SK-N-SH treated with all-trans-retinoic acid at 6 μM for 48 hours (cell line): Measurements from ENCODE around the gene SLC30A10.
"Not testable (repeated sequence)": the region's sequence is repeated elsewhere in the genome, so short reads cannot be mapped to it uniquely, and the experiment has no call there.

Experiments used
- ATAC-seq: fragments of 200-7000 bp; cut with Tn5 transposase; 3 replicates; pipeline ENCODE4 v1.9.1; 2020; ENCODE audit warnings: mild to moderate bottlenecking, moderate library complexity
- ARNTL ChIP-seq: fragments of 450-650 bp; formaldehyde crosslinking; IDR thresholded peaks from 2 replicates; pipeline ENCODE4 v1.5.0; 2020; ENCODE audit warnings: low read depth, mild to moderate bottlenecking, moderate library complexity, borderline replicate concordance
- BACH2 ChIP-seq: fragments of 250-450 bp; sonication (Bioruptor Pico); IDR thresholded peaks from 2 replicates; pipeline ENCODE4 v1.9.0; 2021; ENCODE audit warnings: mild to moderate bottlenecking, borderline replicate concordance
- ESRRG ChIP-seq: fragments of 250-450 bp; sonication (Bioruptor Pico); IDR thresholded peaks from 2 replicates; pipeline ENCODE4 v1.6.1; 2021; ENCODE audit warnings: mild to moderate bottlenecking
- GLIS3 ChIP-seq: fragments of 250-450 bp; sonication (Bioruptor Pico); IDR thresholded peaks from 2 replicates; pipeline ENCODE4 v1.5.0; 2020; ENCODE audit warnings: mild to moderate bottlenecking, moderate library complexity
- ISL1 ChIP-seq: fragments of 250-450 bp; sonication (Bioruptor Pico); IDR thresholded peaks from 2 replicates; pipeline ENCODE4 v2.1.2; 2022; ENCODE audit warnings: mild to moderate bottlenecking, moderate library complexity
- OSR1 ChIP-seq: fragments of 250-450 bp; sonication (Bioruptor Pico); IDR thresholded peaks from 2 replicates; pipeline ENCODE4 v1.8.0; 2022; ENCODE audit warnings: moderate library complexity, mild to moderate bottlenecking, inconsistent platforms
- POU6F1 ChIP-seq: fragments of 250-450 bp; sonication (Bioruptor Pico); IDR thresholded peaks from 2 replicates; pipeline ENCODE4 v1.8.0; 2021; ENCODE audit warnings: low read depth, mild to moderate bottlenecking, moderate library complexity, borderline replicate concordance
- SNAI2 ChIP-seq: fragments of 250-450 bp; sonication (Bioruptor Pico); IDR thresholded peaks from 2 replicates; pipeline ENCODE4 v1.5.0; 2020; ENCODE audit warnings: mild to moderate bottlenecking, moderate library complexity
- TCF4 ChIP-seq: fragments of 250-450 bp; sonication (Bioruptor Pico); IDR thresholded peaks from 2 replicates; pipeline ENCODE4 v1.8.0; 2021; ENCODE audit warnings: mild to moderate bottlenecking, moderate library complexity, borderline replicate concordance
- TOX ChIP-seq: fragments of 250-450 bp; sonication (Bioruptor Pico); IDR thresholded peaks from 2 replicates; pipeline ENCODE4 v1.8.0; 2021; ENCODE audit warnings: mild to moderate bottlenecking, moderate library complexity, borderline replicate concordance
- ZC3H10 ChIP-seq: fragments of 250-450 bp; sonication (Bioruptor Pico); IDR thresholded peaks from 2 replicates; pipeline ENCODE4 v1.5.1; 2021; ENCODE audit warnings: mild to moderate bottlenecking, moderate library complexity
- ZFP3 ChIP-seq: fragments of 250-450 bp; sonication (Bioruptor Pico); IDR thresholded peaks from 2 replicates; pipeline ENCODE4 v1.5.0; 2020; ENCODE audit warnings: mild to moderate bottlenecking, moderate library complexity
- ZNF565 ChIP-seq: fragments of 450-650 bp; formaldehyde crosslinking; conservative IDR thresholded peaks from 2 replicates; pipeline ENCODE4 v1.5.0; 2020; ENCODE audit warnings: low read depth, mild to moderate bottlenecking, moderate library complexity
- ZNF8 ChIP-seq: fragments of 450-650 bp; formaldehyde crosslinking; IDR thresholded peaks from 2 replicates; pipeline ENCODE4 v1.5.0; 2020; ENCODE audit warnings: mild to moderate bottlenecking, moderate library complexity
- TF ChIP-seq, protein P1 (sequence below): fragments of 250-450 bp; sonication (Bioruptor Pico); IDR thresholded peaks from 2 replicates; pipeline ENCODE4 v1.5.0; 2020; ENCODE audit warnings: mild to moderate bottlenecking, moderate library complexity
- TF ChIP-seq, protein P2 (sequence below): fragments of 250-450 bp; sonication (Bioruptor Pico); IDR thresholded peaks from 2 replicates; pipeline ENCODE4 v1.8.0; 2020; ENCODE audit warnings: mild to moderate bottlenecking, moderate library complexity, borderline replicate concordance

The SLC30A10 gene

GRCh38 chr1:219954736-219955421 is 26.5 kb upstream of the SLC30A10 start:
- ATAC-seq, result no peak
- TF ChIP-seq ZC3H10 (CRISPR knock-in tag) (no peak), TOX (CRISPR knock-in tag) (no peak)
- TF ChIP-seq, protein P1, sequence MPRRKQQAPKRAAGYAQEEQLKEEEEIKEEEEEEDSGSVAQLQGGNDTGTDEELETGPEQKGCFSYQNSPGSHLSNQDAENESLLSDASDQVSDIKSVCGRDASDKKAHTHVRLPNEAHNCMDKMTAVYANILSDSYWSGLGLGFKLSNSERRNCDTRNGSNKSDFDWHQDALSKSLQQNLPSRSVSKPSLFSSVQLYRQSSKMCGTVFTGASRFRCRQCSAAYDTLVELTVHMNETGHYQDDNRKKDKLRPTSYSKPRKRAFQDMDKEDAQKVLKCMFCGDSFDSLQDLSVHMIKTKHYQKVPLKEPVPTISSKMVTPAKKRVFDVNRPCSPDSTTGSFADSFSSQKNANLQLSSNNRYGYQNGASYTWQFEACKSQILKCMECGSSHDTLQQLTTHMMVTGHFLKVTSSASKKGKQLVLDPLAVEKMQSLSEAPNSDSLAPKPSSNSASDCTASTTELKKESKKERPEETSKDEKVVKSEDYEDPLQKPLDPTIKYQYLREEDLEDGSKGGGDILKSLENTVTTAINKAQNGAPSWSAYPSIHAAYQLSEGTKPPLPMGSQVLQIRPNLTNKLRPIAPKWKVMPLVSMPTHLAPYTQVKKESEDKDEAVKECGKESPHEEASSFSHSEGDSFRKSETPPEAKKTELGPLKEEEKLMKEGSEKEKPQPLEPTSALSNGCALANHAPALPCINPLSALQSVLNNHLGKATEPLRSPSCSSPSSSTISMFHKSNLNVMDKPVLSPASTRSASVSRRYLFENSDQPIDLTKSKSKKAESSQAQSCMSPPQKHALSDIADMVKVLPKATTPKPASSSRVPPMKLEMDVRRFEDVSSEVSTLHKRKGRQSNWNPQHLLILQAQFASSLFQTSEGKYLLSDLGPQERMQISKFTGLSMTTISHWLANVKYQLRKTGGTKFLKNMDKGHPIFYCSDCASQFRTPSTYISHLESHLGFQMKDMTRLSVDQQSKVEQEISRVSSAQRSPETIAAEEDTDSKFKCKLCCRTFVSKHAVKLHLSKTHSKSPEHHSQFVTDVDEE (CRISPR knock-in tag), result no peak
- TF ChIP-seq, protein P2, sequence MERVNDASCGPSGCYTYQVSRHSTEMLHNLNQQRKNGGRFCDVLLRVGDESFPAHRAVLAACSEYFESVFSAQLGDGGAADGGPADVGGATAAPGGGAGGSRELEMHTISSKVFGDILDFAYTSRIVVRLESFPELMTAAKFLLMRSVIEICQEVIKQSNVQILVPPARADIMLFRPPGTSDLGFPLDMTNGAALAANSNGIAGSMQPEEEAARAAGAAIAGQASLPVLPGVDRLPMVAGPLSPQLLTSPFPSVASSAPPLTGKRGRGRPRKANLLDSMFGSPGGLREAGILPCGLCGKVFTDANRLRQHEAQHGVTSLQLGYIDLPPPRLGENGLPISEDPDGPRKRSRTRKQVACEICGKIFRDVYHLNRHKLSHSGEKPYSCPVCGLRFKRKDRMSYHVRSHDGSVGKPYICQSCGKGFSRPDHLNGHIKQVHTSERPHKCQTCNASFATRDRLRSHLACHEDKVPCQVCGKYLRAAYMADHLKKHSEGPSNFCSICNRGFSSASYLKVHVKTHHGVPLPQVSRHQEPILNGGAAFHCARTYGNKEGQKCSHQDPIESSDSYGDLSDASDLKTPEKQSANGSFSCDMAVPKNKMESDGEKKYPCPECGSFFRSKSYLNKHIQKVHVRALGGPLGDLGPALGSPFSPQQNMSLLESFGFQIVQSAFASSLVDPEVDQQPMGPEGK (CRISPR knock-in tag), result no peak

DNA sequence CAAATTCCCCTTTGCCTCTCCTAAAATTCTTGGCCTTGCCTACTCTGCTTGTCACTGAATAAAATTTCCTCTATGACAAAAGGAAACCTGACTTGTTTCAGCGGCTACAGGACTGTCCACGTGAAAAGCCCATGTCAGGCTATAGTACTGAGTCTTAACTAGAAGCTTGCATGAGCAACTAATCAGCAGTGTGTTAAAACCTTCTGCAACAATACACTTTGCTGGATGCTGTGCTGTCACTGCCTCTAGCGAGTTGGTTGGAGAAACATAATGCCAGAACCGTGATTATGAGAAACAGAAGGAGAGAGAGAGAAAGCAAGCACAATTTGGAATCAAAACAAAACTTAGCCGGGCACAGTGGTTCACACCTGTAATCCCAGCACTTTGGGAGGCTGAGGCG is 25.7 kb upstream of the SLC30A10 start:
- no peak for TF ChIP-seq ISL1 (CRISPR knock-in tag)
- TF ChIP-seq TCF4 (CRISPR knock-in tag), result no peak
- TF ChIP-seq, protein P1 (CRISPR knock-in tag), result no peak
- TF ChIP-seq BACH2, result no peak
- TF ChIP-seq TOX (CRISPR knock-in tag), result no peak
- TF ChIP-seq OSR1, result no peak
- no peak for TF ChIP-seq SNAI2
- TF ChIP-seq ESRRG (CRISPR knock-in tag), result no peak
- no peak for TF ChIP-seq ZNF565 (CRISPR knock-in tag)
- no peak for TF ChIP-seq ARNTL
- ATAC-seq, result no peak

GRCh38 chr1:219952361-219952760 is 24.0 kb upstream of the SLC30A10 start:
- TF ChIP-seq ISL1 (CRISPR knock-in tag), result no peak
- no peak for TF ChIP-seq GLIS3
- TF ChIP-seq ZNF8 (CRISPR knock-in tag), result no peak
- no peak for TF ChIP-seq POU6F1 (CRISPR knock-in tag)
- TF ChIP-seq ZFP3 (CRISPR knock-in tag), result no peak
- TF ChIP-seq SNAI2, result no peak
- no peak for TF ChIP-seq TCF4 (CRISPR knock-in tag)
- TF ChIP-seq ARNTL, result no peak
- TF ChIP-seq BACH2, result no peak

GRCh38 chr1:219949227-219949626 is 20.9 kb upstream of the SLC30A10 start:
- not testable (repeated sequence) for ATAC-seq

More at GRCh38 chr1:219952361-219952760, 24.0 kb upstream of the SLC30A10 start:
- no peak for ATAC-seq

DNA sequence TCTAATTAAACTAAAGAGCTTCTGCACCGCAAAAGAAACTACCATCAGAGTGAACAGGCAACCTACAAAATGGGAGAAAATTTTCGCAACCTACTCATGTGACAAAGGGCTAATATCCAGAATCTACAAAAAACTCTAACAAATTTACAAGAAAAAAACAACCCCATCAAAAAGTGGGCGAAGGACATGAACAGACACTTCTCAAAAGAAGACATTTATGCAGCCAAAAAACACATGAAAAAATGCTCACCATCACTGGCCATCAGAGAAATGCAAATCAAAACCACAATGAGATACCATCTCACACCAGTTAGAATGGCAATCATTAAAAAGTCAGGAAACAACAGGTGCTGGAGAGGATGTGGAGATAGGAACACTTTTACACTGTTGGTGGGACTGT is 20.4 kb upstream of the SLC30A10 start:
- not testable (repeated sequence) for ATAC-seq
